Endothelial cell of umbilical vein (primary cell): ENCODE measurements around the gene BST2.

Experiments used
- EZH2 ChIP-seq: IDR thresholded peaks from 2 replicates; pipeline ENCODE4 v1.6.1; 2012; ENCODE audit warnings: borderline replicate concordance, low read depth, mild to moderate bottlenecking, moderate library complexity, low read length, inconsistent platforms; ENCODE audit not compliant: severe bottlenecking
- GATA2 ChIP-seq: IDR thresholded peaks from 2 replicates; pipeline ENCODE4 v1.7.0; 2011; ENCODE audit warnings: low read depth, mild to moderate bottlenecking, moderate library complexity, mixed read lengths, low read length; ENCODE audit not compliant: insufficient read length, insufficient read depth
- JUN ChIP-seq: IDR thresholded peaks from 2 replicates; pipeline ENCODE4 v1.6.1; 2011; ENCODE audit warnings: borderline replicate concordance, low read depth; ENCODE audit not compliant: insufficient read length, insufficient read depth
- MYC ChIP-seq: IDR thresholded peaks from one replicate; pipeline ENCODE4 v1.6.1; 2011; ENCODE audit warnings: mild to moderate bottlenecking, low read depth, low read length
- POLR2A ChIP-seq: IDR thresholded peaks from 2 replicates; pipeline ENCODE4 v1.6.1; 2012; ENCODE audit warnings: low read depth, mild to moderate bottlenecking, control low read depth, low read length
- POLR2AphosphoS5 ChIP-seq: IDR thresholded peaks from 2 replicates; pipeline ENCODE4 v1.6.1; 2012; ENCODE audit warnings: low read depth, mild to moderate bottlenecking, control low read depth, low read length, moderate library complexity; ENCODE audit not compliant: insufficient read depth
- TF ChIP-seq, protein P1 (sequence below), 2 donors: IDR thresholded peaks; 1 replicate in 1 of 2; 2 replicates in 1 of 2; pipeline ENCODE4 v1.5.1; 2011; ENCODE audit warnings: low read length in 2 of 2, mild to moderate bottlenecking in 2 of 2, moderate library complexity in 2 of 2, control low read depth in 1 of 2, inconsistent platforms in 1 of 2, low read depth in 1 of 2; ENCODE audit not compliant: insufficient read depth in 1 of 2; ENCODE audit errors: extremely low read depth in 1 of 2
- TF ChIP-seq, protein P2 (sequence below): IDR thresholded peaks from 2 replicates; pipeline ENCODE4 v1.6.1; 2011; ENCODE audit not compliant: insufficient read depth, insufficient read length

DNA sequence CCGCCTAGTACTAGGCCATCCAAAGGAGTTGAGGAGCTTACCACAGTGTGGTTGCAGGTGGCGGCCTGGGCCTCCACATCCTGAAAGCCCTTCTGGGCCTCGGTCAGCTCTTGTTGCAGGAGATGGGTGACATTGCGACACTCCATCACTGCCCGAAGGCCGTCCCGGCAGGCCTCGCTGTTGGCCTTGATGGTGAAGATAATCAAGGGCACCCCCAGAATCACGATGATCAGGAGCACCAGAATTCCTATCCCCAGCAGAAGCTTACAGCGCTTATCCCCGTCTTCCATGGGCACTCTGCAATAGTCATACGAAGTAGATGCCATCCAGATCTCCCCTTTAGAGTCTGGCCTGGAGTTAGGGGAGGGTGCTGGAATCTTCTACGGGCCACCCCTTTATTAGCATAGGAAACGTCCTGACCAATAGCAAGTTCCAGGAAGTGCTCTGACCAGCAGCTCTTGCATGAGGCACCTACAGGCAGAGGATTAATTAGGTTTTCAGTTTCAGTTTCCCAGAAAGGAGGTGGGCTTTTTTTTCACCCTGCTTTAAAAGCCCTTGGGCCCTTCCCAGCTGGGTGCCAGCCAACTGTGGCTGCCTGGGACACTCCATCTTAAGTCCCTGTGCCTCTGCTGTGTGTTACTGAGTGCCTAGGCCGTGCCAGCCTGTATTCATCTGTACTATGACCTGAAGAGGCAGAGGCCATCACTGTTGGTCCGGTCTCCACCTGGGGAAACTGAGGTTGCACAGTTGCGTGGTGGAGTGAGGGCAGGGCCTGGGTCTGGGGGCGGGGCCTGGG is at the start of gene BST2:
- TF ChIP-seq, protein P1, sequence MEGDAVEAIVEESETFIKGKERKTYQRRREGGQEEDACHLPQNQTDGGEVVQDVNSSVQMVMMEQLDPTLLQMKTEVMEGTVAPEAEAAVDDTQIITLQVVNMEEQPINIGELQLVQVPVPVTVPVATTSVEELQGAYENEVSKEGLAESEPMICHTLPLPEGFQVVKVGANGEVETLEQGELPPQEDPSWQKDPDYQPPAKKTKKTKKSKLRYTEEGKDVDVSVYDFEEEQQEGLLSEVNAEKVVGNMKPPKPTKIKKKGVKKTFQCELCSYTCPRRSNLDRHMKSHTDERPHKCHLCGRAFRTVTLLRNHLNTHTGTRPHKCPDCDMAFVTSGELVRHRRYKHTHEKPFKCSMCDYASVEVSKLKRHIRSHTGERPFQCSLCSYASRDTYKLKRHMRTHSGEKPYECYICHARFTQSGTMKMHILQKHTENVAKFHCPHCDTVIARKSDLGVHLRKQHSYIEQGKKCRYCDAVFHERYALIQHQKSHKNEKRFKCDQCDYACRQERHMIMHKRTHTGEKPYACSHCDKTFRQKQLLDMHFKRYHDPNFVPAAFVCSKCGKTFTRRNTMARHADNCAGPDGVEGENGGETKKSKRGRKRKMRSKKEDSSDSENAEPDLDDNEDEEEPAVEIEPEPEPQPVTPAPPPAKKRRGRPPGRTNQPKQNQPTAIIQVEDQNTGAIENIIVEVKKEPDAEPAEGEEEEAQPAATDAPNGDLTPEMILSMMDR (IDR thresholded peaks at IDR 0.05; ENCODE audit: extremely low read depth in 1 of 2, insufficient read depth in 1 of 2, low read depth in 1 of 2, low read length in 2 of 2), result no peak
- TF ChIP-seq MYC (no peak), POLR2A (peak; percentile 70), GATA2 (no peak), POLR2AphosphoS5 (peak; percentile 57), EZH2 (no peak), JUN (no peak)
- TF ChIP-seq, protein P2, sequence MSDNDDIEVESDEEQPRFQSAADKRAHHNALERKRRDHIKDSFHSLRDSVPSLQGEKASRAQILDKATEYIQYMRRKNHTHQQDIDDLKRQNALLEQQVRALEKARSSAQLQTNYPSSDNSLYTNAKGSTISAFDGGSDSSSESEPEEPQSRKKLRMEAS, result no peak
